OCI-LY3 (cell line): ENCODE results near the gene LMCD1.
"Not testable (repeated sequence)": the region's sequence is repeated elsewhere in the genome, so short reads cannot be mapped to it uniquely, and the experiment has no call there.

ENCODE experiments used
- H2AFZ ChIP-seq: fragments of 200-600, 300-600 bp; shearing (Covaris generic); 2 replicates; pipeline ENCODE4 v1.6.0; 2014; ENCODE audit warnings: antibody characterized with exemption, low read depth, low read length
- H3K27ac ChIP-seq: fragments of 200-600, 300-600 bp; sonication (generic); 2 replicates; pipeline ENCODE4 v1.5.1; 2014; ENCODE audit warnings: mild to moderate bottlenecking, low read length, moderate library complexity, mixed read lengths
- H3K27me3 ChIP-seq: fragments of 200-600, 300-600 bp; sonication (generic); 2 replicates; pipeline ENCODE4 v1.6.1; 2014; ENCODE audit warnings: low read depth, low read length, mixed read lengths
- H3K36me3 ChIP-seq: fragments of 200-600, 300-600 bp; sonication (generic); replicated peaks from 2 replicates; pipeline ENCODE3; 2014; ENCODE audit warnings: low read depth, low read length, mixed read lengths
- H3K4me1 ChIP-seq: fragments of 300-600, 200-600 bp; sonication (generic); 2 replicates; pipeline ENCODE4 v1.6.1; 2014; ENCODE audit warnings: low read length, mixed read lengths
- H3K4me2 ChIP-seq: fragments of 200-600, 300-600 bp; sonication (generic); 2 replicates; pipeline ENCODE4 v1.6.1; 2014; ENCODE audit warnings: low read length, mixed read lengths
- H3K4me3 ChIP-seq: fragments of 300-600, 200-600 bp; sonication (generic); 2 replicates; pipeline ENCODE4 v1.5.1; 2014; ENCODE audit warnings: antibody characterized with exemption, mild to moderate bottlenecking, low read length, moderate library complexity
- H3K79me2 ChIP-seq: fragments of 300-600, 200-600 bp; shearing (Covaris generic); 2 replicates; pipeline ENCODE4 v1.6.1; 2014; ENCODE audit warnings: mild to moderate bottlenecking, low read length, mixed read lengths
- H3K9ac ChIP-seq: fragments of 300-600, 200-600 bp; shearing (Covaris generic); 2 replicates; pipeline ENCODE4 v1.6.0; 2014; ENCODE audit warnings: mild to moderate bottlenecking, low read length, moderate library complexity
- H3K9me3 ChIP-seq: fragments of 200-600, 300-600 bp; shearing (Covaris generic); 2 replicates; pipeline ENCODE4 v1.6.1; 2014; ENCODE audit warnings: low read length, mixed read lengths; ENCODE audit not compliant: insufficient read depth
- H4K20me1 ChIP-seq: fragments of 200-600, 300-600 bp; sonication (generic); 2 replicates; pipeline ENCODE4 v1.6.1; 2016; ENCODE audit warnings: low read length, mixed read lengths; ENCODE audit not compliant: insufficient read depth
- EZH2phosphoT487 ChIP-seq: fragments of 200-600 bp; shearing (Covaris generic); IDR thresholded peaks from 2 replicates; pipeline ENCODE4 v1.6.1; 2018; ENCODE audit warnings: antibody characterized with exemption, mixed run types, low read depth
- TF ChIP-seq, protein P1 (sequence below): fragments of 200-600, 300-600 bp; sonication (generic); IDR thresholded peaks from 2 replicates; pipeline ENCODE4 v1.5.1; 2014; ENCODE audit warnings: antibody characterized with exemption, low read length, low read depth

The LMCD1 gene

DNA sequence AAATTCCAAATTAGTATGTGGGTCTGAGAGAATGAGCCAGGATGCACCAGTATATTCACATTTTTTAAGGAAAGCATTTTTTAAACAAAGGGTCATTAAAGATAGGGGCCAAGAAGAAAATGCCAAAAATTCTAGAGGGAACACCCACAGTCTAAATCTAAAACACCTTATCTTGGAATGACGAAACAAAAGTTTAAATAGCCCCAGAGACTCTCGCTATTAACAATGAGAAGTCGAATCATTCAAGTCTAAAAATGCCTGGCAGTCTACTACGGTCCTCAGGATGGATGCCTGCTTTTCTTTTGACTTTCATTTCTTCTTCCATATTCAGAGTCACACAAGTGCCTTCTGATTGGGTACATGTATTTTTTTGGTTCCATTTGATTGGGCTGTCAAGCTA, 76.7 kb downstream of the LMCD1 start:
- H3K27me3 ChIP-seq = no peaks in the 10 kb centered on the region
- no peaks in the 10 kb centered on the region for H3K79me2 ChIP-seq
- TF ChIP-seq, protein P1, sequence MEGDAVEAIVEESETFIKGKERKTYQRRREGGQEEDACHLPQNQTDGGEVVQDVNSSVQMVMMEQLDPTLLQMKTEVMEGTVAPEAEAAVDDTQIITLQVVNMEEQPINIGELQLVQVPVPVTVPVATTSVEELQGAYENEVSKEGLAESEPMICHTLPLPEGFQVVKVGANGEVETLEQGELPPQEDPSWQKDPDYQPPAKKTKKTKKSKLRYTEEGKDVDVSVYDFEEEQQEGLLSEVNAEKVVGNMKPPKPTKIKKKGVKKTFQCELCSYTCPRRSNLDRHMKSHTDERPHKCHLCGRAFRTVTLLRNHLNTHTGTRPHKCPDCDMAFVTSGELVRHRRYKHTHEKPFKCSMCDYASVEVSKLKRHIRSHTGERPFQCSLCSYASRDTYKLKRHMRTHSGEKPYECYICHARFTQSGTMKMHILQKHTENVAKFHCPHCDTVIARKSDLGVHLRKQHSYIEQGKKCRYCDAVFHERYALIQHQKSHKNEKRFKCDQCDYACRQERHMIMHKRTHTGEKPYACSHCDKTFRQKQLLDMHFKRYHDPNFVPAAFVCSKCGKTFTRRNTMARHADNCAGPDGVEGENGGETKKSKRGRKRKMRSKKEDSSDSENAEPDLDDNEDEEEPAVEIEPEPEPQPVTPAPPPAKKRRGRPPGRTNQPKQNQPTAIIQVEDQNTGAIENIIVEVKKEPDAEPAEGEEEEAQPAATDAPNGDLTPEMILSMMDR = no peak
- TF ChIP-seq EZH2phosphoT487 = no peak
- H3K9ac ChIP-seq = no peak overlapping the region
- no peaks in the 10 kb centered on the region for H3K9me3 ChIP-seq
- H3K4me1 ChIP-seq = peaks cover 21% of the 10 kb centered on the region
- H3K36me3 ChIP-seq = no peaks in the 10 kb centered on the region
- no peak overlapping the region for H2AFZ ChIP-seq
- H3K4me2 ChIP-seq = peak overlapping the region; percentile 71
- peak overlapping the region; percentile 56; the same call in 1 of the 2 replicates for H3K4me3 ChIP-seq
- H4K20me1 ChIP-seq = no peaks in the 10 kb centered on the region
- H3K27ac ChIP-seq = no peak overlapping the region

DNA sequence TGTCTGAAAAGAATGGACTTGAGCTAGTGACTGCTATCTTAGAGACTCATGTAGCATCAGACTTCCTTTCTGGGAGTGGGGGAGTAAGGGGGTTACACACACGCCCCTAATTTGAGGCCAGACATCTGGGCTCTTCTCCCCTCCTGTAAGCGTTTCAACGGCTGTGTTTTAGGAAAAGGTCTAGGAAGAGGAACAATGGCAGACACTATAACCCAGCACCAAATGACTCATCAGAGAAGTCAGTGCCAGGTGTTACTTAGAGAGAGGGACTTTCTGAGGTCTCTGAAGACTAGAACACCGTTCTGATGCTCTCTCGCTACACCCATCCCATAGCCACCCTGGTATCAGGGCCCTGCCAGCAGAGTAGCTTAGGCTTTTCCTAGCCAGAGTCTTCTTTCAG, 77.5 kb downstream of the LMCD1 start:
- TF ChIP-seq, protein P1 = no peak
- no peak for TF ChIP-seq EZH2phosphoT487
- Histone ChIP-seq H3K79me2 (no peaks in the 10 kb centered on the region), H3K4me1 (peaks cover 21% of the 10 kb centered on the region), H2AFZ (no peak overlapping the region), H3K27me3 (no peaks in the 10 kb centered on the region), H3K36me3 (no peaks in the 10 kb centered on the region), H3K27ac (peak overlapping the region; percentile 27; the same call in 1 of the 2 replicates), H3K9ac (no peak overlapping the region; the same call in 1 of the 2 replicates), H3K4me2 (peak overlapping the region; percentile 71), H3K9me3 (no peaks in the 10 kb centered on the region), H3K4me3 (peak overlapping the region; percentile 56), H4K20me1 (no peaks in the 10 kb centered on the region)

DNA sequence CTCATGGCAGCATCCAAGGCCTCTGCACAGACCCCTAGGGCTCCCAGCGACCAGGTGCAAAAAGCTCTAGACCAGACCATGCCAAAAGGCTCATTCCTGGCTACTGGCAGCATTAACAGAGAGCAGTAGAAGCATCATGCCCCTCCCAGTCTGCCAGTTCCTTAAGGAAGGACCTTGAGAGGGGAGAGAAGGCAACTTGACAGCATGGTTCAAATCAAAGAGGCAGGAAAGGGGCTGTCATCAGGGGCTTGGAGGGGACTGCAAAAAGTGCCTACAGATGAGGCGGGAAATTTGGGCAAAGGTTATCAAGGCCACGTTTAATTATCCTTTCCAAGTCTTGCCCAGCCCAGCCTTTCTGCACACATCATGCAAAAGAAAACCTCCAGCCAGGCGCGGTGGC, 78.3 kb downstream of the LMCD1 start:
- no peaks in the 10 kb centered on the region for H3K27me3 ChIP-seq
- no peak overlapping the region for H3K9ac ChIP-seq
- H3K27ac ChIP-seq = no peak overlapping the region
- no peaks in the 10 kb centered on the region for H3K36me3 ChIP-seq
- H3K9me3 ChIP-seq = no peaks in the 10 kb centered on the region
- TF ChIP-seq, protein P1 = no peak
- no peak for TF ChIP-seq EZH2phosphoT487
- H3K79me2 ChIP-seq = no peaks in the 10 kb centered on the region
- no peak overlapping the region for H3K4me3 ChIP-seq
- H3K4me2 ChIP-seq = no peak overlapping the region
- no peak overlapping the region for H2AFZ ChIP-seq
- peaks cover 21% of the 10 kb centered on the region for H3K4me1 ChIP-seq
- no peaks in the 10 kb centered on the region for H4K20me1 ChIP-seq

DNA sequence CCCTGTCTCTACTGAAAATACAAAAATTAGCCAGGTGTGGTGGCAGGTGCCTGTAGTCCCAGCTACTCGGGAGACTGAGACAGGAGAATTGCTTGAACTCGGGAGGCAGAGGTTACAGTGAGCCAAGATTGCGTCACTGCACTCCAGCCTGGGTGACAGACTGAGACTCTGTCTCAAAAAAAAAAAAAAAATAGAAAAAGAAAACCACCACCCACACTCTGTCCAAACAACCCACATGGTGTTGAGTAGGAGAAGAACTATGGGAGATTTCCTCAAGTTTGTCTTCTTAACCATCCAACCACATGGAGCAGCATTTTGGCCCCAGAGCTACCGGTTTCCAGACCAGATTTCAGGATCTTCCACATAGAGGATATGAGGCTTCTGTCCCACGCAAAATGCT, 78.8 kb downstream of the LMCD1 start:
- H3K9me3 ChIP-seq = not testable (repeated sequence)

DNA sequence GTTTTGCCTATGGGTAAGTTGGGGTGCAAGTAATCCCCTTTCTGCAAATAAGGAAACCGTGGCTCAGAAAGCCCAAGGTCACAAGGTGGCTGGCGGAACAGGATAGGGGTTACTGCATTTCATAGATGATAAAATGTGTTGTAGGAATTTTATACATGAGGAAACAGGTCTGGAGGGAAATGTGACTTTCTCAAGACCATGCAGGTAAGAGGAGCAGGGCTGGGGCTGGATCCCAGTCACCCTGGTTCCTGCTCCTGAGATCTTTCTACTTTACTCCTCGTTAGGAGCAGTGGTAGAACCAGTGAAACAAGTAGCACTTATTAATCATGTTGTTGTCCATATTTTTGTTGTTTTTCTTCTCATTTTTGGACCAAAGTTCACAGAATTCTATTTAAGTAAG, 79.8 kb downstream of the LMCD1 start:
- TF ChIP-seq, protein P1 = no peak
- TF ChIP-seq EZH2phosphoT487 = no peak
- no peaks in the 10 kb centered on the region for H3K79me2 ChIP-seq
- H3K4me3 ChIP-seq = no peak overlapping the region
- peaks cover 6% of the 10 kb centered on the region; the same call in 1 of the 2 replicates for H3K27me3 ChIP-seq
- H3K4me2 ChIP-seq = no peak overlapping the region
- peaks cover 21% of the 10 kb centered on the region for H3K4me1 ChIP-seq
- H3K27ac ChIP-seq = no peak overlapping the region
- no peak overlapping the region for H3K9ac ChIP-seq
- no peaks in the 10 kb centered on the region for H3K36me3 ChIP-seq
- H2AFZ ChIP-seq = no peak overlapping the region
- H4K20me1 ChIP-seq = no peaks in the 10 kb centered on the region
- H3K9me3 ChIP-seq = no peaks in the 10 kb centered on the region

More for the DNA sequence above, 78.8 kb downstream of the LMCD1 start:
- H3K9ac ChIP-seq, H4K20me1 ChIP-seq, H3K4me2 ChIP-seq, H3K4me3 ChIP-seq, H3K27me3 ChIP-seq, H3K79me2 ChIP-seq, H2AFZ ChIP-seq, H3K27ac ChIP-seq, H3K36me3 ChIP-seq: not testable (repeated sequence)
- H3K4me1 ChIP-seq = peaks cover 21% of the 10 kb centered on the region
